IMR-90 (cell line): ENCODE measurements around the gene NTRK3. TPM values are rescaled to one million over a fixed set of nuclear protein-coding genes. Genes with fewer than 3 reads are reported as not detected.

Experiments
- ATAC-seq: fragments of 200-7000 bp; cut with Tn5 transposase; 2 replicates; pipeline ENCODE4 v1.9.1; 2020; ENCODE audit warnings: low read depth, mild to moderate bottlenecking, moderate library complexity
- BruUV-seq: library from RNA; stranded (reverse); fragments of 400-500 nt; replicated peaks from 2 replicates; lab custom pipeline; 2021; lab: Mats Ljungman, UMichigan
- CTCF ChIA-PET: fragments of 300-600 bp; formaldehyde crosslinking; extraction: SDS; loops from one replicate; lab custom pipeline; 2021; ENCODE audit warnings: antibody characterized with exemption; lab: Yijun Ruan, JAX
- POLR2A ChIA-PET: fragments of 300-600 bp; sonication (Branson Sonifier 250); formaldehyde crosslinking; loops from one replicate; lab custom pipeline; 2022; ENCODE audit warnings: antibody characterized with exemption; ENCODE audit not compliant: unreplicated experiment; lab: Charles Lee
- DNase-seq: peaks from one replicate; pipeline ENCODE4 v3.0.0; 2013
- H2AFZ ChIP-seq: replicated peaks from 2 replicates; pipeline ENCODE3; 2013; ENCODE audit warnings: low read length, mild to moderate bottlenecking; ENCODE audit not compliant: poor library complexity
- H2AK5ac ChIP-seq: 2 replicates; pipeline ENCODE4 v1.6.1; 2013; ENCODE audit warnings: low read depth, low read length, inconsistent platforms
- H2AK9ac ChIP-seq: replicated peaks from 2 replicates; pipeline ENCODE3; 2013; ENCODE audit warnings: mild to moderate bottlenecking, low read depth, low read length, moderate library complexity; ENCODE audit not compliant: poor library complexity
- H2BK120ac ChIP-seq: 2 replicates; pipeline ENCODE4 v1.6.1; 2013; ENCODE audit warnings: low read depth, low read length, inconsistent platforms
- H2BK15ac ChIP-seq: 3 replicates; pipeline ENCODE4 v1.6.1; 2013; ENCODE audit warnings: low read depth, low read length, inconsistent platforms
- H2BK20ac ChIP-seq: 2 replicates; pipeline ENCODE4 v1.6.1; 2013; ENCODE audit warnings: low read depth, mild to moderate bottlenecking, inconsistent platforms, low read length, moderate library complexity
- H2BK5ac ChIP-seq: 2 replicates; pipeline ENCODE4 v1.6.1; 2013; ENCODE audit warnings: mild to moderate bottlenecking, low read depth, low read length, inconsistent platforms; ENCODE audit not compliant: poor library complexity, severe bottlenecking
- H3K14ac ChIP-seq: replicated peaks from 2 replicates; pipeline ENCODE4 v1.6.1; 2013; ENCODE audit warnings: low read depth, low read length, inconsistent platforms
- H3K18ac ChIP-seq: 2 replicates; pipeline ENCODE4 v1.6.1; 2013; ENCODE audit warnings: low read depth, low read length, control low read depth
- H3K23ac ChIP-seq: 2 replicates; pipeline ENCODE4 v1.6.1; 2013; ENCODE audit warnings: low read depth, low read length, inconsistent platforms
- H3K27ac ChIP-seq: 2 replicates; pipeline ENCODE4 v1.5.1; 2013; ENCODE audit warnings: mild to moderate bottlenecking, control low read depth, low read length; ENCODE audit not compliant: insufficient read depth
- H3K27me3 ChIP-seq: 2 replicates; pipeline ENCODE4 v1.6.1; 2013; ENCODE audit warnings: low read length; ENCODE audit not compliant: control insufficient read depth, insufficient read depth
- H3K36me3 ChIP-seq: 2 replicates; pipeline ENCODE4 v1.6.1; 2013; ENCODE audit warnings: low read length, mixed read lengths; ENCODE audit not compliant: control insufficient read depth, insufficient read depth
- H3K4ac ChIP-seq: 2 replicates; pipeline ENCODE4 v1.6.1; 2013; ENCODE audit warnings: low read depth, low read length, inconsistent platforms
- H3K4me1 ChIP-seq: 2 replicates; pipeline ENCODE4 v1.6.1; 2013; ENCODE audit warnings: low read length, mixed read lengths; ENCODE audit not compliant: control insufficient read depth, insufficient read depth
- H3K4me2 ChIP-seq: 2 replicates; pipeline ENCODE4 v1.6.1; 2013; ENCODE audit warnings: low read depth, mild to moderate bottlenecking, control low read depth, low read length, moderate library complexity
- H3K4me3 ChIP-seq: 2 replicates; pipeline ENCODE4 v1.5.1; 2013; ENCODE audit warnings: low read depth, mild to moderate bottlenecking, control low read depth, low read length, moderate library complexity; ENCODE audit not compliant: insufficient read depth
- H3K56ac ChIP-seq: 2 replicates; pipeline ENCODE4 v1.6.1; 2013; ENCODE audit warnings: low read length, inconsistent platforms; ENCODE audit not compliant: insufficient read depth; ENCODE audit errors: extremely low read depth
- H3K79me1 ChIP-seq, 2 experiments: 2 replicates each; pipeline ENCODE4 v1.6.1; 2013; ENCODE audit warnings: low read length in 2 of 2, inconsistent platforms in 1 of 2, low read depth in 1 of 2
- H3K9ac ChIP-seq: 2 replicates; pipeline ENCODE4 v1.6.1; 2013; ENCODE audit warnings: low read depth, low read length, control low read depth
- H3K9me1 ChIP-seq: 2 replicates; pipeline ENCODE4 v1.6.1; 2013; ENCODE audit warnings: low read length, inconsistent platforms; ENCODE audit not compliant: insufficient read depth
- H3K9me3 ChIP-seq: 2 replicates; pipeline ENCODE4 v1.6.1; 2013; ENCODE audit warnings: low read length; ENCODE audit not compliant: control insufficient read depth, insufficient read depth
- H4K20me1 ChIP-seq: 2 replicates; pipeline ENCODE4 v1.6.1; 2013; ENCODE audit warnings: low read length, inconsistent platforms; ENCODE audit not compliant: insufficient read depth
- H4K5ac ChIP-seq: 2 replicates; pipeline ENCODE4 v1.6.1; 2013; ENCODE audit warnings: mild to moderate bottlenecking, low read depth, low read length, control low read depth
- H4K8ac ChIP-seq, 2 experiments: 2 replicates each; pipeline ENCODE4 v1.6.1; 2013; ENCODE audit warnings: low read depth in 2 of 2, low read length in 2 of 2, control low read depth in 1 of 2, inconsistent platforms in 1 of 2
- H4K91ac ChIP-seq: 2 replicates; pipeline ENCODE4 v1.6.1; 2013; ENCODE audit warnings: low read depth, low read length, inconsistent platforms; ENCODE audit not compliant: insufficient read depth
- BHLHE40 ChIP-seq: fragments of 150-350 bp; IDR thresholded peaks from 2 replicates; pipeline ENCODE4 v1.6.1; 2016; ENCODE audit warnings: mild to moderate bottlenecking, low read depth, low read length
- CEBPB ChIP-seq: IDR thresholded peaks from 2 replicates; pipeline ENCODE4 v1.6.1; 2012; ENCODE audit warnings: low read depth, low read length, improper control_type of control experiment
- CHD1 ChIP-seq: IDR thresholded peaks from 2 replicates; pipeline ENCODE4 v1.6.1; 2012; ENCODE audit warnings: low read depth, low read length, improper control_type of control experiment
- CTCF ChIP-seq: conservative IDR thresholded peaks from 2 replicates; pipeline ENCODE4 v1.5.1; 2012; ENCODE audit warnings: mild to moderate bottlenecking, low read depth, low read length, improper control_type of control experiment
- MAFK ChIP-seq: IDR thresholded peaks from 2 replicates; pipeline ENCODE4 v1.6.1; 2012; ENCODE audit warnings: low read depth, low read length, improper control_type of control experiment
- NFE2L2 ChIP-seq: fragments of 150-350 bp; IDR thresholded peaks from 2 replicates; pipeline ENCODE4 v1.6.1; 2016; ENCODE audit warnings: low read depth, mild to moderate bottlenecking, low read length
- POLR2A ChIP-seq: IDR thresholded peaks from 2 replicates; pipeline ENCODE4 v1.6.1; 2012; ENCODE audit warnings: mild to moderate bottlenecking, low read depth, low read length
- RAD21 ChIP-seq: IDR thresholded peaks from 2 replicates; pipeline ENCODE4 v1.6.1; 2012; ENCODE audit warnings: low read length, improper control_type of control experiment
- RCOR1 ChIP-seq: IDR thresholded peaks from 2 replicates; pipeline ENCODE4 v1.6.1; 2012; ENCODE audit warnings: mild to moderate bottlenecking, low read length, improper control_type of control experiment; ENCODE audit not compliant: insufficient replicate concordance
- RFX5 ChIP-seq: IDR thresholded peaks from 2 replicates; pipeline ENCODE4 v1.8.0; 2012; ENCODE audit warnings: low read depth, mild to moderate bottlenecking, low read length, moderate library complexity
- WGBS, 2 experiments: methylation state at CpG; one replicate each; pipeline versions ENCODE4 v1.1.5 to v1.1.7; 2013; ENCODE audit warnings: missing lambda C conversion rate in 2 of 2; ENCODE audit not compliant: insufficient read length in 1 of 2; ENCODE audit errors: extremely low coverage in 2 of 2; 5-methylcytosine and 5-hydroxymethylcytosine counted together
- dilution Hi-C: fragments of 300-500 bp; cut with HindIII; formaldehyde crosslinking; loops from one replicate; pipeline ENCODE4 v1.14.3; 2018; ENCODE audit warnings: low sequenced_read_pairs; ENCODE audit not compliant: unreplicated experiment
- in situ Hi-C: fragments of 300-500 bp; cut with MboI; formaldehyde crosslinking; loops from 3 replicates; pipeline ENCODE4 v1.14.3; 2019; ENCODE audit warnings: low sequenced_read_pairs, inconsistent platforms, mixed read lengths
- intact Hi-C: fragments of 100-400 bp; cut with micrococcal nuclease; formaldehyde crosslinking; loops from 2 replicates; pipeline ENCODE4 v1.10.0; 2022
- polyA plus RNA-seq, 3 experiments: library from polyadenylated mRNA; depleted of rRNA; stranded (reverse); fragments of >200 nt; gene quantifications; 2 replicates each; pipeline ENCODE4 v1.2.3, GENCODE V29; 2012; ENCODE audit warnings: low replicate concordance in 1 of 3
- total RNA-seq: library from RNA; depleted of rRNA; stranded (reverse); fragments of >200 nt; gene quantifications from 2 replicates; pipeline ENCODE4 v1.2.3, GENCODE V29; 2012
- TF ChIP-seq, protein P1 (sequence below): fragments of 150-350 bp; IDR thresholded peaks from 2 replicates; pipeline ENCODE4 v1.6.1; 2017; ENCODE audit warnings: mild to moderate bottlenecking, antibody characterized with exemption, low read length, low read depth

NTRK3 gene
- total and polyA plus RNA-seq, 2 of the 4 experiments (the other 2 are of a cell fraction), result under 0.01 to 0.15 TPM

DNA sequence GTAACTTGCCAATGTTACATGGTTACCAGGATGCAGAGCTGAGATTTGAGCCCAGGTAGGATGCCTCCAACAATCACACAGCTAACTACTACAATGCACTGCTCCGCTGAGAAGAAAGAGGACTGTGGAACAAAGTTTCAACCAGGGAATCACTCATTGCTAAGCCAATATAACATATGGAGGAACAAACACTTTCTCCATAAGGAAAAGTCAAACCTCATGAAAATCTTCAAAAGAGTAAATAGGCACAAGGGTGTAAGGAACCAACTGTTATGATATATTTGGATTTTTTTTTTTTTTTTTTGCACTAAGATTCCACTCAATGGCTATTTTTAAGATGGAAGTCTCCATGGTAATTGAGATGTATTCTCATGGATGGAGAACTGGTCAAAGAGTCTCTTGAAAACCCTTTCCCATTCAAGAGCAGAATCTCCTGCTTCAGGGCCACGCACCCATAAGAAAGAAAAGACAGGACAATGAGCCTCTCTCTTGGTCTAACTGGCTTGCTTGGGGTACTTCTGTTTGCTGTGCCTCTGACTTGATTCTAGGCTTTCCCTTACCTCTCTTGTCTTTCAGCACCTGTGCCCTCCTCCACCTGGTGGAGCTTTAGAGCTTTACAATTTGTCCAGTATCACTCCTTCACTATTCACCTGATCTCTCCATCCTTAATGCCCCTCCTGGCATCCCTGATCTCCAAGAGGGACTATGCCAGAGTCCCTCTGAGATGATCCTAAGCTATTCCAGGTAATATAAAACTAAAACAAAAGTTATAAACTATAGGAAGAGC is 252.8 kb downstream of the NTRK3 start:
- H3K9ac ChIP-seq, result no peak overlapping the region
- H3K79me1 ChIP-seq, result no peaks in the 10 kb centered on the region
- in situ Hi-C loops (no loop called here), dilution Hi-C loops (no loop called here), intact Hi-C loops (no loop called here)
- no peak overlapping the region for H2AK5ac ChIP-seq
- H3K36me3 ChIP-seq, result no peaks in the 10 kb centered on the region
- H3K56ac ChIP-seq, result no peak overlapping the region
- H2BK20ac ChIP-seq, result no peak overlapping the region
- DNase-seq (no peak), ATAC-seq (no peak)
- no peak overlapping the region for H4K8ac ChIP-seq
- no peaks in the 10 kb centered on the region for H4K20me1 ChIP-seq
- H3K18ac ChIP-seq, result no peak overlapping the region
- H4K5ac ChIP-seq, result no peak overlapping the region
- no peak overlapping the region for H2BK120ac ChIP-seq
- BruUV-seq, result no TSS peak
- H3K4me2 ChIP-seq, result no peak overlapping the region
- no peak for TF ChIP-seq POLR2A
- no peak for TF ChIP-seq RCOR1
- no peak for TF ChIP-seq NFE2L2
- TF ChIP-seq, protein P1, sequence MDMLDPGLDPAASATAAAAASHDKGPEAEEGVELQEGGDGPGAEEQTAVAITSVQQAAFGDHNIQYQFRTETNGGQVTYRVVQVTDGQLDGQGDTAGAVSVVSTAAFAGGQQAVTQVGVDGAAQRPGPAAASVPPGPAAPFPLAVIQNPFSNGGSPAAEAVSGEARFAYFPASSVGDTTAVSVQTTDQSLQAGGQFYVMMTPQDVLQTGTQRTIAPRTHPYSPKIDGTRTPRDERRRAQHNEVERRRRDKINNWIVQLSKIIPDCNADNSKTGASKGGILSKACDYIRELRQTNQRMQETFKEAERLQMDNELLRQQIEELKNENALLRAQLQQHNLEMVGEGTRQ, result no peak
- TF ChIP-seq BHLHE40, result no peak
- TF ChIP-seq RAD21, result no peak
- no peak for TF ChIP-seq RFX5
- no peak for TF ChIP-seq CEBPB
- TF ChIP-seq CTCF, result no peak
- TF ChIP-seq MAFK, result no peak
- no peak for TF ChIP-seq CHD1
- no peak overlapping the region for H2AFZ ChIP-seq
- no peak overlapping the region for H2AK9ac ChIP-seq
- no peak overlapping the region for H4K91ac ChIP-seq
- no peak overlapping the region for H3K4me3 ChIP-seq
- H2BK15ac ChIP-seq, result no peak overlapping the region
- no peak overlapping the region for H2BK5ac ChIP-seq
- no peak overlapping the region for H3K4ac ChIP-seq
- no peak overlapping the region for H3K14ac ChIP-seq
- ChIA-PET POLR2A (no interaction called here), CTCF (no interaction called here)
- no peak overlapping the region for H3K23ac ChIP-seq
- no peaks in the 10 kb centered on the region for H3K9me1 ChIP-seq
- H3K4me1 ChIP-seq, result no peaks in the 10 kb centered on the region
- H3K9me3 ChIP-seq, result peaks cover 7% of the 10 kb centered on the region
- H3K27ac ChIP-seq, result no peak overlapping the region
- H3K27me3 ChIP-seq, result no peaks in the 10 kb centered on the region
- no CpG with 5 or more reads among the region's 2 CpGs for WGBS, 2 experiments
